IPS-11a (cell line): ENCODE measurements around the gene NSDHL.
"Not testable (repeated sequence)": the region's sequence is repeated elsewhere in the genome, so short reads cannot be mapped to it uniquely, and the experiment has no call there.

Source experiments
- H3K4me3 ChIP-seq: one replicate; pipeline ENCODE4 v1.5.1; 2013; ENCODE audit warnings: low read depth, low read length, control low read depth

Gene NSDHL

GRCh38 chrX:152910018-152910417 is 79.2 kb downstream of the NSDHL start:
- H3K4me3 ChIP-seq = not testable (repeated sequence)

DNA sequence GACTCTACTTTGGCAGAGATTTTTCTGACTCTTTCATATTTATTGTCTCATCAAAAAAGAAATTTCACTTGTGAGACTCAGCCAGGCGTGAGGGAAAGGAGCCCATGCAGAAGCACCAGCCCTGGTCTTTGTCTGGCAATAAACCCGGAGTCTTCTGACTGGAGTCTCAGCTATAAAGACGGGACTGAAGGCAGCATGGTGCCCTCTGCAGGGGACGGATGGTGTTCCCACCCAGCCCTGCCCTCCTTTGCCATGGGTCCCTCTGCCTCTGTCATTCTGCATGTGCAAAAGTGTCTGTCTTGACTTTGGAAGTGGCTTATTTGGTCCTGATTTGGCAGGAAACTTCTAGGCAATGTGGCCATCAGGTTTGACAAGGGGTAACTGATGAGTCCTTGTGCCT is 81.2 kb downstream of the NSDHL start:
- no peak overlapping the region for H3K4me3 ChIP-seq

GRCh38 chrX:152912641-152913040 is 81.8 kb downstream of the NSDHL start:
- H3K4me3 ChIP-seq = no peak overlapping the region

GRCh38 chrX:152913346-152913745 is 82.5 kb downstream of the NSDHL start:
- no peak overlapping the region for H3K4me3 ChIP-seq

DNA sequence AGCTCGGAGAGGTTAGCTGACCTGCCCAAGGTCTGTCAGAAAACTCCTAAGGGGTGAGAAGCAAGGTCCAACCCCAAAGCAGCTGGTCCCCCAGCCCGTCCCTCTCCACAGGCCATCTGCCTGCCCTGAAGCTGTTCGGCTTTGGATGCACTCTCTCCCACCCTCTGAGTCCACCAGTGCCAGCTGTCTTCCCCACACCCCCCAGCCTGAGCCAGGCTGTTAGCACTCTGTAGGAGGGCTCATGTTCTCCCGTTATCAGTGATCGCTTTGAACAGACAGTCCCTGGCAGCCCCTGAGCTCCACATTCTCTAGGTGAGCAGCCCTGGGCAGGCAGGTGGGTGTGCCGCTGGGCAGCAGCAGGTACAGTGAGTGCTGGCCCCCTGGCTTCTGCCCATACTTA is 83.0 kb downstream of the NSDHL start:
- H3K4me3 ChIP-seq = no peak overlapping the region

DNA sequence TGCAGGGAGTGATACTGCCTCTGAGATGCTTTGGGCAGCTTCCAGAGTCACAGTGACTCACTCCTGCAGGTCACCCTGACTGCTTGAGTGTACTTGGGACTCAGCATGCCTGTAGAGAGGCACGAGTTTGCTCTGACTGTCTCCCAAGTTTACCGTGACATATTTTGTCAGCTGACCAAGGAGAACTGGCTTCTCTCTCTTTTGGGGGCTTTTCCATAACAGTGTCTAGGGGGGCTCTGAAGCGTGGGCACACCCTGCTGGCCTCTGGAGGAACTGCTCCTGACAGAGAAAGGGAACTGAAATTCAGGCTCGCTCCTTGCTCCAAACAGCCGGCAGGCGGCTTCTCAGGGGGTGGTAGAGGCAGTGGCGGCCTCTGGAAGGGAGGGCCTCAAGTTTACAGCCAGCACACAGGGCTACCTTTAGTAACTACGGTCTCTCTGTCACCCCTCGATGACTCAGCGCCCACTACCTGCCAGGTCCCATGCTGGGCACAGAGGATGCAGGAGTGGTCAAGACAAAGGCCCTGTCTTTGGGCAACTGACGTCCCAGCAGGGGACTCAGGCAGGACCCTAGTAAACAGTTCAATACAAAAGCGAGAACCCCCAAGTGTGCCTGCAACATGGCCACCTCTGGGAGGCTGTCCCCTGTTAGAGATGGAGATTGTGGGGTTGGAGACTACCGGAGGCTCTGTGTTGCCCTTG is 84.8 kb downstream of the NSDHL start:
- H3K4me3 ChIP-seq = no peak overlapping the region

- no peak overlapping the region for H3K4me3 ChIP-seq
Measured at GRCh38 chrX:152917656-152918579, 87.1 kb downstream of the NSDHL start.

- H3K4me3 ChIP-seq = no peak overlapping the region
Measured at GRCh38 chrX:152918707-152919106, 87.8 kb downstream of the NSDHL start.
